B cell (primary cell): ENCODE data around the gene HCRTR2. TPM values are rescaled to one million over a fixed set of nuclear protein-coding genes. Genes with fewer than 3 reads are reported as not detected.
"Not testable (repeated sequence)": the region's sequence is repeated elsewhere in the genome, so short reads cannot be mapped to it uniquely, and the experiment has no call there.

Experiments
- ATAC-seq: fragments of 200-7000 bp; cut with Tn5 transposase; one replicate; pipeline ENCODE4 v1.10.0; 2021; ENCODE audit warnings: low read depth, mild to moderate bottlenecking, moderate number of reproducible peaks, moderate library complexity
- CTCF ChIA-PET: fragments of 350-600 bp; sonication (Branson Sonifier 250); formaldehyde crosslinking; loops from one replicate; lab custom pipeline; 2021; ENCODE audit warnings: antibody characterized with exemption, inconsistent platforms; lab: Charles Lee
- POLR2A ChIA-PET: fragments of 350-600 bp; sonication (Branson Sonifier 250); formaldehyde crosslinking; loops from one replicate; lab custom pipeline; 2021; ENCODE audit warnings: antibody characterized with exemption; lab: Charles Lee
- DNase-seq: peaks from one replicate; pipeline ENCODE4 v3.0.0; 2013
- H2AFZ ChIP-seq: 2 replicates; pipeline ENCODE4 v1.6.1; 2012; ENCODE audit warnings: mild to moderate bottlenecking, low read depth, low read length; ENCODE audit not compliant: insufficient read depth, poor library complexity, severe bottlenecking
- H3K27ac ChIP-seq, 2 donors: 1 replicate in 1 of 2; 2 replicates in 1 of 2; pipeline ENCODE4 v1.5.1; 2012 to 2013; ENCODE audit warnings: low read length in 2 of 2, mild to moderate bottlenecking in 2 of 2, moderate library complexity in 1 of 2
- H3K27me3 ChIP-seq, 4 experiments: fragments of 200-600 bp in 1 of 4; sonication (generic) in 1 of 4; replicated peaks in 1 of 4; 1 replicate in 2 of 4; 2 replicates in 2 of 4; pipeline versions ENCODE4 v1.6.1 to v1.7.0; 2013 to 2016; ENCODE audit warnings: low read length in 3 of 4, mild to moderate bottlenecking in 2 of 4, mixed read lengths in 1 of 4, moderate library complexity in 1 of 4; ENCODE audit not compliant: insufficient read depth in 4 of 4, control insufficient read depth in 3 of 4; ENCODE audit errors: control extremely low read depth in 1 of 4
- H3K36me3 ChIP-seq, 2 experiments: replicated peaks in 1 of 2; 1 replicate in 1 of 2; 2 replicates in 1 of 2; pipeline versions ENCODE4 v1.6.1 to v1.7.1; 2013; ENCODE audit warnings: low read length in 1 of 2; ENCODE audit not compliant: insufficient read depth in 2 of 2, control insufficient read depth in 1 of 2; ENCODE audit errors: control extremely low read depth in 1 of 2, extremely low read depth in 1 of 2
- H3K4me1 ChIP-seq, 2 donors: fragments of 200-600 bp in 1 of 2; sonication (generic) in 1 of 2; 1 replicate in 1 of 2; 2 replicates in 1 of 2; pipeline versions ENCODE4 v1.5.1 to v1.6.1; 2013 to 2017; ENCODE audit warnings: low read length in 2 of 2; ENCODE audit not compliant: control insufficient read depth in 2 of 2, insufficient read depth in 2 of 2
- H3K4me2 ChIP-seq: replicated peaks from 2 replicates; pipeline ENCODE3; 2012; ENCODE audit warnings: mild to moderate bottlenecking, low read depth, low read length; ENCODE audit not compliant: poor library complexity, severe bottlenecking
- H3K4me3 ChIP-seq, 5 experiments: fragments of 200-600 bp in 1 of 5; sonication (generic) in 1 of 5; 1 replicate in 3 of 5; 2 replicates in 2 of 5; pipeline versions ENCODE4 v1.5.1 to v1.7.0; 2011 to 2016; ENCODE audit warnings: low read length in 4 of 5, mild to moderate bottlenecking in 4 of 5, low read depth in 2 of 5, control low read depth in 1 of 5, moderate library complexity in 1 of 5; ENCODE audit not compliant: insufficient read depth in 1 of 5; ENCODE audit errors: control extremely low read depth in 1 of 5, extremely low read depth in 1 of 5
- H3K79me2 ChIP-seq: fragments of 200-600 bp; sonication (generic); one replicate; pipeline ENCODE4 v1.6.0; 2016; ENCODE audit warnings: low read length; ENCODE audit not compliant: control insufficient read depth, insufficient read depth
- H3K9ac ChIP-seq: fragments of 200-600 bp; sonication (generic); 2 replicates; pipeline ENCODE4 v1.6.1; 2017; ENCODE audit warnings: mild to moderate bottlenecking, low read length, moderate library complexity
- H3K9me3 ChIP-seq, 3 donors: one replicate each; pipeline versions ENCODE4 v1.6.1 to v1.7.1; 2013; ENCODE audit warnings: low read length in 2 of 3; ENCODE audit not compliant: control insufficient read depth in 2 of 3, insufficient read depth in 1 of 3; ENCODE audit errors: control extremely low read depth in 1 of 3
- H4K20me1 ChIP-seq: 2 replicates; pipeline ENCODE4 v1.6.0; 2012; ENCODE audit warnings: mild to moderate bottlenecking, low read length; ENCODE audit not compliant: insufficient read depth, control insufficient read depth, poor library complexity, severe bottlenecking
- H3K27ac Mint-ChIP-seq: one replicate; pipeline ENCODE4 v1.8.0; 2021; ENCODE audit warnings: mixed read lengths
- H3K27me3 Mint-ChIP-seq: one replicate; pipeline ENCODE4 v1.8.0; 2021; ENCODE audit warnings: mixed read lengths
- H3K4me1 Mint-ChIP-seq: one replicate; pipeline ENCODE4 v1.8.0; 2021; ENCODE audit warnings: mixed read lengths
- H3K4me3 Mint-ChIP-seq: one replicate; pipeline ENCODE4 v1.8.0; 2021; ENCODE audit warnings: mixed read lengths
- H3K9me3 Mint-ChIP-seq: one replicate; pipeline ENCODE4 v1.8.0; 2022; ENCODE audit warnings: mixed read lengths; ENCODE audit not compliant: insufficient read depth
- EZH2 ChIP-seq: IDR thresholded peaks from 2 replicates; pipeline ENCODE4 v1.6.1; 2012; ENCODE audit warnings: borderline replicate concordance, low read depth, mild to moderate bottlenecking, moderate library complexity, low read length; ENCODE audit not compliant: insufficient read depth, poor library complexity, severe bottlenecking
- WGBS: methylation state at CpG from one replicate; pipeline ENCODE4 v1.1.5; 2013; ENCODE audit warnings: missing lambda C conversion rate; ENCODE audit not compliant: insufficient coverage; 5-methylcytosine and 5-hydroxymethylcytosine counted together
- intact Hi-C: fragments of 100-400 bp; cut with micrococcal nuclease; formaldehyde crosslinking; loops from one replicate; pipeline ENCODE4 v1.10.0; 2022
- polyA plus RNA-seq: library from polyadenylated mRNA; depleted of rRNA; stranded (reverse); fragments of >200 nt; gene quantifications from 2 replicates; pipeline ENCODE4 v1.2.3, GENCODE V29; 2012
- total RNA-seq, 2 donors: library from RNA; stranded (reverse); fragments of 120-200 nt in 1 of 2; gene quantifications; 1 replicate in 1 of 2; 2 replicates in 1 of 2; pipeline versions ENCODE4 v1.2.3 to v1.2.4, GENCODE V29; 2013 to 2022
- TF ChIP-seq, protein P1 (sequence below): fragments of 200-600 bp; IDR thresholded peaks from one replicate; pipeline ENCODE4 v1.8.0; 2022; ENCODE audit warnings: antibody characterized with exemption, mild to moderate bottlenecking

The HCRTR2 gene
- total and polyA plus RNA-seq, 2 donors (not counting 1 experiment from before 2014, with no cell fraction given) = not detected

- Mint-ChIP-seq H3K4me1 (no peaks in the 10 kb centered on the region), H3K4me3 (no peak overlapping the region), H3K27ac (no peak overlapping the region), H3K27me3 (no peaks in the 10 kb centered on the region), H3K9me3 (peaks cover 5% of the 10 kb centered on the region)
- H3K4me1 ChIP-seq = no peaks in the 10 kb centered on the region
- no peak for ATAC-seq
- no peaks in the 10 kb centered on the region for H3K36me3 ChIP-seq
- DNase-seq = no peak
- ChIA-PET CTCF (no interaction called here), POLR2A (no interaction called here)
- no peak overlapping the region for H3K27ac ChIP-seq
- no peak overlapping the region for H3K9ac ChIP-seq
- no peak overlapping the region for H2AFZ ChIP-seq
- intact Hi-C loops = no loop called here
- no peaks in the 10 kb centered on the region for H3K9me3 ChIP-seq
- H3K4me2 ChIP-seq = no peak overlapping the region
- no peaks in the 10 kb centered on the region for H4K20me1 ChIP-seq
- H3K27me3 ChIP-seq = no peaks in the 10 kb centered on the region
- no peaks in the 10 kb centered on the region for H3K79me2 ChIP-seq
- no peak overlapping the region for H3K4me3 ChIP-seq
- no CpG with 5 or more reads among the region's 2 CpGs for WGBS
- TF ChIP-seq, protein P1, sequence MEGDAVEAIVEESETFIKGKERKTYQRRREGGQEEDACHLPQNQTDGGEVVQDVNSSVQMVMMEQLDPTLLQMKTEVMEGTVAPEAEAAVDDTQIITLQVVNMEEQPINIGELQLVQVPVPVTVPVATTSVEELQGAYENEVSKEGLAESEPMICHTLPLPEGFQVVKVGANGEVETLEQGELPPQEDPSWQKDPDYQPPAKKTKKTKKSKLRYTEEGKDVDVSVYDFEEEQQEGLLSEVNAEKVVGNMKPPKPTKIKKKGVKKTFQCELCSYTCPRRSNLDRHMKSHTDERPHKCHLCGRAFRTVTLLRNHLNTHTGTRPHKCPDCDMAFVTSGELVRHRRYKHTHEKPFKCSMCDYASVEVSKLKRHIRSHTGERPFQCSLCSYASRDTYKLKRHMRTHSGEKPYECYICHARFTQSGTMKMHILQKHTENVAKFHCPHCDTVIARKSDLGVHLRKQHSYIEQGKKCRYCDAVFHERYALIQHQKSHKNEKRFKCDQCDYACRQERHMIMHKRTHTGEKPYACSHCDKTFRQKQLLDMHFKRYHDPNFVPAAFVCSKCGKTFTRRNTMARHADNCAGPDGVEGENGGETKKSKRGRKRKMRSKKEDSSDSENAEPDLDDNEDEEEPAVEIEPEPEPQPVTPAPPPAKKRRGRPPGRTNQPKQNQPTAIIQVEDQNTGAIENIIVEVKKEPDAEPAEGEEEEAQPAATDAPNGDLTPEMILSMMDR = no peak
Observed at GRCh38 chr6:55227862-55228261, 53.5 kb downstream of the HCRTR2 start.

DNA sequence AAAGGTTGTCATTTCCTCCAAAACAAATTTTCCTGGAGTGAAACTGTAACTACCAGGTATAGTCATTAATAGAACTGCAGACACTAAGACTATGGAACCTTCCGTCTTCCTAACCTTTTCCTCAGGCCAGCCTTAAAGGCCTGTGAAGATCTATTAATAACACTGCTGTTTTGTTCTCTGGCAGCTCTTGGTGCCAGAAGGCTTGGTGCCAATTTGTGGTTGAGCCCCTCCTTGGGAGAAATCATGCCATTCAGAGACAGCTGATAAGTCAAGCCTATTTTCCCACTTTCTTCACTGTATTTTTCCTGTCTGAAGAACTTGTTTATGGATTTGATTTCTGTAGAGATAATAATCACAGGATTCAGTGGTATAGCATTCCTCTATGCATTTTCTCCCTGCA is 64.8 kb downstream of the HCRTR2 start:
- no peak for DNase-seq
- Histone ChIP-seq H3K4me3 (no peak overlapping the region), H4K20me1 (no peaks in the 10 kb centered on the region), H2AFZ (no peak overlapping the region), H3K36me3 (no peaks in the 10 kb centered on the region), H3K9ac (no peak overlapping the region), H3K4me1 (no peaks in the 10 kb centered on the region), H3K27me3 (no peaks in the 10 kb centered on the region), H3K27ac (no peak overlapping the region), H3K79me2 (no peaks in the 10 kb centered on the region), H3K9me3 (peaks cover 0 to 4% (median 0%) of the 10 kb centered on the region in 3 donors), H3K4me2 (no peak overlapping the region)
- H3K4me1 Mint-ChIP-seq = no peaks in the 10 kb centered on the region
- CTCF ChIA-PET = interaction anchor here (0.7 kb wide), 1 partner anchor 1024 kb away, joined by 3 read pairs; no protein-coding TSS in a partner anchor
- no peak overlapping the region for H3K4me3 Mint-ChIP-seq
- no peak overlapping the region for H3K27ac Mint-ChIP-seq
- TF ChIP-seq EZH2 = no peak
- TF ChIP-seq, protein P1 = no peak
- no CpG with 5 or more reads among the region's 1 CpG for WGBS
- no peak for ATAC-seq
- POLR2A ChIA-PET = no interaction called here
- no peaks in the 10 kb centered on the region for H3K9me3 Mint-ChIP-seq
- intact Hi-C loops = no loop called here
- no peaks in the 10 kb centered on the region for H3K27me3 Mint-ChIP-seq

GRCh38 chr6:55240975-55241605 is 66.8 kb downstream of the HCRTR2 start:
- CTCF ChIA-PET, H3K9me3 Mint-ChIP-seq, H3K27ac ChIP-seq, H3K4me2 ChIP-seq, POLR2A ChIA-PET, H3K36me3 ChIP-seq, H3K9ac ChIP-seq, H3K27me3 Mint-ChIP-seq, H3K4me1 ChIP-seq, ATAC-seq, H3K27ac Mint-ChIP-seq, H3K4me1 Mint-ChIP-seq, H3K27me3 ChIP-seq, intact Hi-C loops, DNase-seq, H3K4me3 Mint-ChIP-seq, H2AFZ ChIP-seq, H3K79me2 ChIP-seq, H3K4me3 ChIP-seq, H4K20me1 ChIP-seq, H3K9me3 ChIP-seq: not testable (repeated sequence)
- WGBS = no CpG with 5 or more reads among the region's 6 CpGs
